ENCODE measurements around the gene SARDH.

DNA sequence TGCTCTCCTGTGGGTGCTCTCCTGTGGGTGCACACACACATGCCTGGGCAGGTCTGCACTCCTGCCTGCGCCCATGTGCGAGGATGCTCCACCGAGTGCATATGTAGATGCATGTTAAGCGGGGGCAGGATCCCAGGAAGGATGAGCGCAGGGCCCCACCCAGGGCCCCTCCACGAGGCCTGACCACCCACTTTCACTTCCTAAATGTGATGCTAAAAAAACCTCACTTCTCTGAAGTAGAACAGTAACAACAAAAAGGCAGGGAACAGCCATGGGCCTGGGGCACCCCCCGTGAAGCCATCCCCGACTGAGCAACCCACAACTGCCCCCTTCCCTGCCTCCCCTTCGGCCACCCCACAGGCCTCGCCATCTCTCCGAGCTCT lies 48.2 kb upstream of the SARDH start:
- TF ChIP-seq POLR2AphosphoS5 (IDR thresholded peaks at IDR 0.05): no peak
- TF ChIP-seq, protein P1, sequence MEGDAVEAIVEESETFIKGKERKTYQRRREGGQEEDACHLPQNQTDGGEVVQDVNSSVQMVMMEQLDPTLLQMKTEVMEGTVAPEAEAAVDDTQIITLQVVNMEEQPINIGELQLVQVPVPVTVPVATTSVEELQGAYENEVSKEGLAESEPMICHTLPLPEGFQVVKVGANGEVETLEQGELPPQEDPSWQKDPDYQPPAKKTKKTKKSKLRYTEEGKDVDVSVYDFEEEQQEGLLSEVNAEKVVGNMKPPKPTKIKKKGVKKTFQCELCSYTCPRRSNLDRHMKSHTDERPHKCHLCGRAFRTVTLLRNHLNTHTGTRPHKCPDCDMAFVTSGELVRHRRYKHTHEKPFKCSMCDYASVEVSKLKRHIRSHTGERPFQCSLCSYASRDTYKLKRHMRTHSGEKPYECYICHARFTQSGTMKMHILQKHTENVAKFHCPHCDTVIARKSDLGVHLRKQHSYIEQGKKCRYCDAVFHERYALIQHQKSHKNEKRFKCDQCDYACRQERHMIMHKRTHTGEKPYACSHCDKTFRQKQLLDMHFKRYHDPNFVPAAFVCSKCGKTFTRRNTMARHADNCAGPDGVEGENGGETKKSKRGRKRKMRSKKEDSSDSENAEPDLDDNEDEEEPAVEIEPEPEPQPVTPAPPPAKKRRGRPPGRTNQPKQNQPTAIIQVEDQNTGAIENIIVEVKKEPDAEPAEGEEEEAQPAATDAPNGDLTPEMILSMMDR (IDR thresholded peaks at IDR 0.05): no peak
